CD4-positive, alpha-beta T cell (primary cell): ENCODE data around the gene PTPN3. TPM values are rescaled to one million over a fixed set of nuclear protein-coding genes. Genes with fewer than 3 reads are reported as not detected.

ENCODE experiments used
- ATAC-seq: fragments of 200-7000 bp; cut with Tn5 transposase; one replicate; pipeline ENCODE4 v1.10.0; 2022; ENCODE audit warnings: mild to moderate bottlenecking; ENCODE audit not compliant: poor library complexity
- CTCF ChIA-PET: fragments of 350-600 bp; sonication (Branson Sonifier 250); formaldehyde crosslinking; loops from one replicate; lab custom pipeline; 2021; ENCODE audit warnings: antibody characterized with exemption, inconsistent platforms; lab: Charles Lee
- POLR2A ChIA-PET: fragments of 350-600 bp; sonication (Branson Sonifier 250); formaldehyde crosslinking; loops from one replicate; lab custom pipeline; 2021; ENCODE audit warnings: antibody characterized with exemption, inconsistent platforms; lab: Charles Lee
- DNase-seq, 14 experiments: peaks; one replicate each; pipeline ENCODE4 v3.0.0-alpha.2; 2013 to 2020; ENCODE audit warnings: mixed read lengths in 2 of 14
- H3K27ac ChIP-seq, 2 donors: one replicate each; pipeline versions ENCODE4 v1.5.1 to v1.7.0; 2013; ENCODE audit warnings: low read length in 2 of 2, low read depth in 1 of 2, mild to moderate bottlenecking in 1 of 2
- H3K27me3 ChIP-seq, 2 experiments: 1 replicate in 1 of 2; 2 replicates in 1 of 2; pipeline versions ENCODE4 v1.6.1 to v1.7.0; 2013; ENCODE audit warnings: low read length in 2 of 2, control low read depth in 1 of 2, mild to moderate bottlenecking in 1 of 2, moderate library complexity in 1 of 2; ENCODE audit not compliant: insufficient read depth in 2 of 2, control insufficient read depth in 1 of 2
- H3K36me3 ChIP-seq: one replicate; pipeline ENCODE4 v1.6.1; 2013; ENCODE audit warnings: low read length, control low read depth; ENCODE audit not compliant: insufficient read depth
- H3K4me1 ChIP-seq: one replicate; pipeline ENCODE4 v1.6.1; 2013; ENCODE audit warnings: low read length, control low read depth; ENCODE audit not compliant: insufficient read depth
- H3K4me3 ChIP-seq: one replicate; pipeline ENCODE4 v1.5.1; 2013; ENCODE audit warnings: mild to moderate bottlenecking, low read length, moderate library complexity
- H3K9me3 ChIP-seq, 2 experiments: 1 replicate in 1 of 2; 2 replicates in 1 of 2; pipeline versions ENCODE4 v1.6.1 to v1.7.0; 2013; ENCODE audit warnings: low read length in 2 of 2, mild to moderate bottlenecking in 2 of 2, control low read depth in 1 of 2, moderate library complexity in 1 of 2; ENCODE audit not compliant: control insufficient read depth in 1 of 2, insufficient read depth in 1 of 2
- H3K27ac Mint-ChIP-seq: one replicate; pipeline ENCODE4 v1.8.0; 2020; ENCODE audit warnings: mixed read lengths
- H3K27me3 Mint-ChIP-seq: one replicate; pipeline ENCODE4 v1.8.0; 2021; ENCODE audit warnings: mixed read lengths
- H3K36me3 Mint-ChIP-seq: one replicate; pipeline ENCODE4 v1.8.0; 2021; ENCODE audit warnings: low read depth, mixed read lengths
- H3K4me1 Mint-ChIP-seq: one replicate; pipeline ENCODE4 v1.8.0; 2021; ENCODE audit warnings: low read depth, mixed read lengths
- H3K4me3 Mint-ChIP-seq: one replicate; pipeline ENCODE4 v1.8.0; 2020; ENCODE audit warnings: mild to moderate bottlenecking, mixed read lengths
- H3K9me3 Mint-ChIP-seq: one replicate; pipeline ENCODE4 v1.8.0; 2020; ENCODE audit warnings: mixed read lengths
- CTCF ChIP-seq: fragments of 200-600 bp; IDR thresholded peaks from one replicate; pipeline ENCODE4 v1.8.0; 2022; ENCODE audit warnings: antibody characterized with exemption, mild to moderate bottlenecking
- intact Hi-C, 2 experiments: fragments of 100-400 bp; cut with DNase I in 1 of 2; cut with micrococcal nuclease in 1 of 2; formaldehyde crosslinking; loops; one replicate each; pipeline versions ENCODE4 v1.15.1 to v1.9.0; 2023 to 2025; cut with DNase I, micrococcal nuclease
- total RNA-seq, 174 experiments: library from RNA in 2 of 174; stranded (reverse) in 2 of 174; gene quantifications; one replicate each; pipeline ENCODE4 v1.2.3 and lab custom pipeline; 2021 to 2026

PTPN3 gene
- total RNA-seq, 2 experiments from 2014 or later = not detected

GRCh38 chr9:109349421-109349846 lies 148.7 kb downstream of the PTPN3 start:
- H3K27ac Mint-ChIP-seq = no peak overlapping the region
- Histone ChIP-seq H3K4me3 (no peak overlapping the region), H3K9me3 (peaks cover 0 to 5% of the 10 kb centered on the region in 2 experiments), H3K4me1 (no peaks in the 10 kb centered on the region), H3K27me3 (peaks cover 0 to 7% of the 10 kb centered on the region in 2 experiments), H3K27ac (no peak overlapping the region), H3K36me3 (no peaks in the 10 kb centered on the region)
- H3K4me1 Mint-ChIP-seq = no peaks in the 10 kb centered on the region
- no peak overlapping the region for H3K4me3 Mint-ChIP-seq
- H3K27me3 Mint-ChIP-seq = peaks cover 22% of the 10 kb centered on the region
- CTCF ChIA-PET = no interaction called here
- no peaks in the 10 kb centered on the region for H3K9me3 Mint-ChIP-seq
- H3K36me3 Mint-ChIP-seq = no peaks in the 10 kb centered on the region
- intact Hi-C loops = no loop called here
- DNase-seq (no peak), ATAC-seq (no peak)
- no peak for TF ChIP-seq CTCF
- POLR2A ChIA-PET = no interaction called here

- no peak for ATAC-seq
- POLR2A ChIA-PET = no interaction called here
- H3K27ac Mint-ChIP-seq = no peak overlapping the region
These were observed 151.2 kb downstream of the PTPN3 start for GRCh38 chr9:109346904-109347303.

GRCh38 chr9:109344866-109345265 lies 153.2 kb downstream of the PTPN3 start:
- H3K4me1 ChIP-seq = no peaks in the 10 kb centered on the region
- H3K36me3 ChIP-seq = no peaks in the 10 kb centered on the region
- Mint-ChIP-seq H3K27ac (no peak overlapping the region), H3K4me3 (no peak overlapping the region), H3K9me3 (no peaks in the 10 kb centered on the region), H3K4me1 (no peaks in the 10 kb centered on the region), H3K27me3 (peaks cover 16% of the 10 kb centered on the region), H3K36me3 (no peaks in the 10 kb centered on the region)
- POLR2A ChIA-PET = no interaction called here
- DNase-seq (no peak), ATAC-seq (no peak)
- H3K4me3 ChIP-seq = no peak overlapping the region
- TF ChIP-seq CTCF = no peak
- H3K9me3 ChIP-seq = no peaks in the 10 kb centered on the region
- CTCF ChIA-PET = no interaction called here
- intact Hi-C loops = no loop called here
- H3K27me3 ChIP-seq = peaks cover 0 to 7% of the 10 kb centered on the region in 2 experiments
- no peak overlapping the region for H3K27ac ChIP-seq

More at GRCh38 chr9:109346904-109347303, 151.2 kb downstream of the PTPN3 start:
- H3K27me3 ChIP-seq = peaks cover 0 to 7% of the 10 kb centered on the region in 2 experiments
- no peak overlapping the region for H3K27ac ChIP-seq
- peaks cover 21% of the 10 kb centered on the region for H3K27me3 Mint-ChIP-seq
- peaks cover 0 to under 1% of the 10 kb centered on the region in 2 experiments for H3K9me3 ChIP-seq
- H3K36me3 ChIP-seq = no peaks in the 10 kb centered on the region
- CTCF ChIA-PET = no interaction called here
- H3K4me3 ChIP-seq = no peak overlapping the region
- TF ChIP-seq CTCF = no peak
- H3K4me1 ChIP-seq = no peaks in the 10 kb centered on the region
- no peak overlapping the region for H3K4me3 Mint-ChIP-seq
- no peaks in the 10 kb centered on the region for H3K4me1 Mint-ChIP-seq
- intact Hi-C loops = no loop called here
- no peaks in the 10 kb centered on the region for H3K36me3 Mint-ChIP-seq
- H3K9me3 Mint-ChIP-seq = no peaks in the 10 kb centered on the region
- no peak for DNase-seq
